Measurements from ENCODE around the gene LCN1.
"Not testable (repeated sequence)": the region's sequence is repeated elsewhere in the genome, so short reads cannot be mapped to it uniquely, and the experiment has no call there.

LCN1 gene

DNA sequence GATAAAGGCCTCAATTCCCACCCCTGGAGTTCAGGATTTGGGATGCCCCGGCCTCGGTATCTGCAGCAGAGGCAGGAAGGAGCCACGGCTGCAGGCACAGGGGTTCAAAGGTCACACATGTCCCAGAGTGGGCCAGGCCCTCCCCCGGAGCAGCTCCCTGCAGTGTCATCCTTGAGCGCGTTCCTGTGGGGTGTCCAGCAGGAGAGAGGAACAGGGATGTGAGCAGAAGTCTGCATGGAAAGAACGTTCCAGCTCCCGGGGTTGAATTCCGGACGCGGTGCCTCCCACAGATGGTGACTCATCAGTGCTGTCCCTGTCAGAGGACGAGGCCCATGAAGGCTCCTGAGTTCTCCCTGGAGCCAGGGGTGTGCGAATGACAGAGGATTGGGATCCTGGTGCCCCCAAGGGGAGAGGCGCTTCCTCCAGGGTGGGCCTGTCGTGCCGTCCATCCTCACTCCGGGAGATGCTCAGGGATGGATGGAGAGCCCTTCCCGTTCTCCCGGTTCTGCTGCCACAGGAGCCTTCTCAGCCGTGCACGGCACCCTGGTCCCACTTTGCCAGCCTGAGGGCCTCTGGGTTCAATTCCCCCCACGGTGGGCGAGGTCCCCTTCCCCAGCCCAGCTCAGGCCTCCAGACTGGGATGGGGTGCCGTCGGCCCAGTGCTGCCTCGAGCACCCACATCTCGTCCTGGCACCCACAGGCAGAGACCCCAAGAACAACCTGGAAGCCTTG, 3.1 kb downstream of the LCN1 start:
- no peak for DNase-seq

DNA sequence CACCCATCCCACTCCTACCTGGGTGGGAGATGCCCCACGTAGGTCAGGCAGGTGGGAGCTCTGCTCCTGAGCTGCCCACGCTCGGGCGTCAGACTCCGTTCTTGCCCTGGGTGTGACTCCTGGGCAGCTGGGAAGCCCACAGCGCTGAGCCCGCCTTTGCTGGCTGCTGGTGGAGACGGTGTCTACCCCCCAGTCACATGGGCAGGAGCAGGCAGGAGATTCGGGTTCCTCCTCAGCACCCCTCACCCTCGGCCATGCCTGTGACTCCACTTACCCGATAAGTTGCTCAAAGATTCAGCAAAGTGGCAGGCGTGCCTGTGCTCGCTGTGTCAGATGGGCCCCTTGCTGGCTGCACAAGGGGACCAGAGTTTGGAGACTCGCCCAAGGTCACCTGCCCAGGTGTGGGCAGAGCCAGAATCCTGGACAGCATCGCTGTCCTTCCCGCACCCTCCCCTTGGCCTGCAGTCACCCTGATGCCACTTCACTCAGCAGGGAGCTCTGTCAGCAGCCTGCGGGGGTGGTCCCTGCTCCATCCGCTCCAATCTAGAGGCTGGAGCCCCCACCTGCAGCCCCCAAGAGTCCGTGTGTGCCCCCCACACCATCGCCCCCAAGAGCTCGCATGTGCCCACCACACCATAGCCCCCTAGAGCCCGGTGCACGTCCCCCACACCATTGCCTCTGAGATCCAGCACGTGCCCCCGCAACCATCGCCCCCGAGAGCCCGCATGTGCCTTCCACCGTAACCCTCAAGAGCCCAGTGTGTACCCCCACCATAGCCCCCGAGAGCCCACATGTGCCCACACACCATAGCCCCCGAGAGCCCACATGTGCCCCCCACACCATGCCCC, 4.2 kb downstream of the LCN1 start:
- no peak for DNase-seq

DNA sequence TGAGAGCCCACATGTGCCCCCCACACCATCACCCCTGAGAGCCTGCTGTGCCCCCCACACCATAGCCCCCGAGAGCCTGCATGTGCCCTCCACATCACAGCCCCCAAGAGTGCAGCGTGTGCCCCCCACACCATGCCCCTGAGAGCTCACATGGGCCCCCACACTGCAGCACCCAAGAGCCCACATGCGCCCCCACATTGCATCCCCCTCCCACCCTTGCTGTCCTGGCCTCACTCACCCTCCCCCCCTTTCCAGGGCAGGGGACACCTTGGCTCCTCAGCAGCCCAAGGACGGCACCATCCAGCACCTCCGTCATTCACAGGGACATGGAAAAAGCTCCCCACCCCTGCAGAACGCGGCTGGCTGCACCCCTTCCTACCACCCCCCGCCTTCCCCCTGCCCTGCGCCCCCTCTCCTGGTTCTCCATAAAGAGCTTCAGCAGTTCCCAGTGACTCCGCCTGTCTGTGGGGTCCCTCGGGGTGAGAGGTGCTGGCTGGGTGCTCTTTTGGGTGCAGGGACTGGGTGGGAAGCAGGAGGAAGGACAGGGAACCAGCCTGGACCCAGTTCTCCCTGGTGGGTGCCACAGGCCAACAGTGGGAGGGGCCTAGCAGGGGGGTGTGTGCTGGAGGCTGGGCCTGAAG, 5.0 kb downstream of the LCN1 start:
- no peak for DNase-seq

DNA sequence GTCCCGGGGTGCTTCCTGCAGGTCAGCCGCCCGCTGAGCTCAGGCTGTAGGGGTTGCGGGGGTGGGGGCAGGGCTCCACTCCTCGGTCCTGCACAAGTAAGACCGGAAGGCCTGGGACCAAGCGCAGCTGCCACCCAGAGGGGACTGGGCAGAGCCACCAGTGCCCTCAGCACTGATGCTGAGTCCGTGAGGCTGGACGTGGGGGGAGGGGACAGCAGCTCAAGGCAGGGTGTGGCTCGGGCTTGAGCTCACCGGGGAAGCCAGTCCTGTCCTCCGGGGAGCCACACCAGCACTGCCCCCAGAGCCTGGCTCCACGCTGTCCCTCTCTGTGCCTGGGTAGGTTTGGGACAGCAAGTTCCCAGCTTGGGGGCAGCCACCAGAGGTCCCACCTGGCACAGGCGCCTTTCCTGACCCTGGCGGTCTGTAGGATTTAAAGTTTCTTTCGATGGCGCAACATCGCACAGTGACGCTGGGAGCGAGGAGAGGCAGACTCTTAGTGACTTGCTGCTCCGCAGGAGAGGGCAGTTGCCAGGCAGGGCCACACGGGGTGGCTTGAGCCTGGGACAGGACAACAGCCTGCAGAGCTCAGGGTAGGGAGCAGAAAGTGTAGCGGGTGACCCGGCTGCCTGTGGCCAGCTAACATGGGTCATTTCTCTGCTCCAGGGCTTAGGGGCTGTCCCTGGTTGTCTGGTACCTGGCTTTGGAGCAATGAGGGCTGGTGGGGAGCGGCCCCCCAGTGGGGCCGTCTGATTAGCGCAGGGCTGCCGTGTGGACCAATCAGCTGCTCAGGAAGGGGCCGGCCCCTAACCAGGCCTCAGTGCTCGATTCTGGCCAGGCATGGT, 5.7 kb downstream of the LCN1 start:
- no peak for DNase-seq

DNA sequence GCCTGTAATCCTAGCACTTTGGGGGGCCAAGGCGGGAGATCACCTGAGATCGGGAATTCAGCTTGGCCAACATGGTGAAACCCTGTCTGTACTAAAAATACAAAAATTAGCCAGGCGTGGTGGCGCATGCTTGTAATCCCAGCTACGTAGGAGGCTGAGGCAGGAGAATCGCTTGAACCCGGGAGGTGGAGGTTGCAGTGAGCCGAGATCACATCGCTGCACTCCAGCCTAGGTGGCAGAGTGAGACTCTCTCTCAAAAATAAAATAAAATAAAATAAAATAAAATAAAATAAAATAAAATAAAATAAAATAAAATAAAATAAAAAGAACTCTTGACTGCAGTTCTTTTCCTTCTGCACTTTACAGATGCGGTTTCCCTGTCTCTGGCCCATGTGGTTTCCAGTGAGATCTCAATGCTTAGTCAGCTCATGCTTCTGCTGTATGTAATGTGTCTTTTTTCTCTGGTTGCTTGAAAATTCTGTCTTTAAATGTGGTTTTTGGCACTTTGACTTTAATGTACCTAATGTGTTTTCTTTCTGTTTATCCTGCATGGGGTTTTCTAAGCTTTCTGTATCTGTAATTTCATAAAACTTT, 7.7 kb downstream of the LCN1 start:
- DNase-seq: not testable (repeated sequence)

DNA sequence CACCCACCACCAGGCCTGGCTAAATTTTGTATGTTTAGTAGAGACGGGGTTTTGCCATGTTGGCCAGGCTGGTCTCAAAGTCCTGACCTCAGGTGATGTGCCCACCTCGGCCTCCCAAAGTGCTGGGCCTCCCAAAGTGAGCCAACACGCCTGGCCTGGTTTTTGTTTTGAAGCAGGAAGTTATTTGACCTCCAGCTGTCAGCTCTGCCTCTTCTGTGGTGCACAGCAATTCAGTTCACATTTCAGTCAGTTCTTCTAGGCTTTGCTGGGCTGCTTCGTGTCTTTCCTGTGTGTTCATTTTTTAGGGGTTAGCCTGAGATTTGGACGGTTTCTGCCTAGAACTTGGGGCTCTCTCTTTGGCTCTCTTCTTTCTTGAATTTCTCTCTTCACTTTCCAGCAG, 8.9 kb downstream of the LCN1 start:
- DNase-seq: no peak

DNA sequence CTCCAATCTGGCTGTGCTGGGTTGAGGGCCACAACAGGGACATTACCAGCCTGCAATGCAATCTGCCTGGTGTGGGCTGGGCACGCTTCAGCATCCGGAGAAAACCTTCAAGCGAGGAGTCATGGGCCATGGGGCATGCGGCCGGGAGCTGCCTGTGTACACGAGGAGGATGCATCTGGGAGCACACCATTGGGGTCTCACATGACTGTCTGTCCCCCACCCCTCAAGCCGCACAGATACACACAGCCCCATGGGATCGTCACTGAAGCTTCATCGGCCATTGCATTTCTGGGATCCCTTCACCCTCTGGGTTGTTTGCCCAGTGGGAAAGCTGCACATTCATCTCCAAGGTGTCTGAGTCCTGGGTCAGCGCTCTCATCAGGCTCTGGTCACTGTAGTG, 9.9 kb downstream of the LCN1 start:
- no peak for DNase-seq

DNA sequence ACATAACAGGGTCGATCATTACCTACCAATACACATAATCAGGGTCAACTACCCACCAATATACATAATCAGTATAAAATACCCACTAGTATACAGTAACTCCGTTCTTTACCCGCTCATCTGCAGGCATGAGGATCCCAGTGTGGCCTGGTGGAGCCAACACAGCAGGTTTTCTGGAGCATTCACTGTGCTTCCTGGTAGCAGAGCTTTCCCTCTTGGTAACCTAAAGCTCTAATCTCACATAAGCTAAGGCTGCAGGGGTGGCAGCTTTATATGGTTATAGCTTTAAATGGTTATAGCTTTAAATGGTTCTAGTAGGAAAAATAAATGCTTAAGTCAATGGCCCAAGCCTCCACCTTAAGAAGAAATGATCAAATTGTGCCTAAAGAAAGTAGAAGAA, 11.9 kb downstream of the LCN1 start:
- no peak for DNase-seq

DNA sequence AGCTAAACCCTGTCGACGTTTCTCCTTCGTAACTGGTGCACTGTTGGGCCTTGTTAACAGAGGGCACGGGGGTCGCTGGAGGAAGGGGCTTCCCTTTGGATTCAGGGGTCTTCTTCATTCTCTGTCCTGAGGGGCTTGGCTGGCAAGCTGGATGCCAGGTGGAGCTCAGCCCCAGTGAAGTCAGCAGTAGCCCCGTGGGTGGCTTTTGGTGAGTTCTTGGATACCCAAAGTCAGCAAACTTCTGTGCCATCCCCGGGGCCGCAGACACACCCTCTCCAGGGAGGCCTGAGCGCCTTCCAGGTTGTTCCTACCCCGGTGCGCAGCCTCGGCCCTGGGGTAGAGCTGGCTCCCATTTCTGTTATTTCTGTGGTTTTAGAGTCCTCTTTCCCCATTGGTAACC, 12.4 kb downstream of the LCN1 start:
- no peak for DNase-seq

DNA sequence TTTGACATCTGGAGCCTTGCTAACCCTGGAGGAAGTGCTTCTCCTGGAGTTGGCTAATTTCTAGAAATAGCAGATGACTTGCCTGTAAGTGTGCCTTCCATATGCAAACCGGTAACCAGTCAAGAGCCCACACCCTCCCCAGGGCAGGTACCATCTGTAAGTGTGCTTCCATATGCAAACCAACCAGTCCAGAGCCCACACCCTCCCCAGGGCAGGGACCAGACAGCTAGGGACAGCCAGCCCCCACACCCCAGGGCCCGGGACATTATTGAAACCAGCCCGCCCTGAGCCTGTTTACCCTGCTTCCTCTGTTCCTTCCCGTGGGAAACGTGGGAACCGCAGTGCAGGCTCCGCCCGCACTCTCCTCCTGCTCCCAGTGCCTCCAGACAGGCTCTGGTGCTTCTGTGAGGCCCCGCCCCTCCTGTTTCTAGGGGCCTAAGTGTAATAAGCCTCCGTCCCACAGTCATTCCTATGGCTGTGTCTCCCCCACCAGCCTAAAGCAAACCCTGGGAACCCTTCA, 13.0 kb downstream of the LCN1 start:
- DNase-seq: not testable (repeated sequence)

DNA sequence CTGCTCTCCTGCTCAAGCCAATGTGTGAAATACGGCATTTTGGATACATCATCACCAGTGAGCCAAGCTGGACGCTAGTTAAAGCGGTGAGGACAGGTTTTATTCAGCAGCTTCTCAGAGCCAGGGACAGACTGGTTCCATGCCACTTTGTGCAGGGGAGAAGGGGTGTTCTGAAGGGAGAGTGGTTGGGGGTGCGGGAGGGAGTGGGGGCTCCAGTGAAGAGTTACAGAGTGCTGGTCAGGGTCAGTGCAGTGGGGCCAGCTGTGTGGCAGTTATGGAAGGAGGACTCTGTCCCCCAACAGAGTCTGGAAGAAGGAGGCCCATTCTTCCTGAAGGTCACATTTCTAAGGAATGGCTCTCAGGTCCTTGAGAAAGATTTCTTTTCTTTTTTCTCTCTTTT, 13.6 kb downstream of the LCN1 start:
- DNase-seq: not testable (repeated sequence)

DNA sequence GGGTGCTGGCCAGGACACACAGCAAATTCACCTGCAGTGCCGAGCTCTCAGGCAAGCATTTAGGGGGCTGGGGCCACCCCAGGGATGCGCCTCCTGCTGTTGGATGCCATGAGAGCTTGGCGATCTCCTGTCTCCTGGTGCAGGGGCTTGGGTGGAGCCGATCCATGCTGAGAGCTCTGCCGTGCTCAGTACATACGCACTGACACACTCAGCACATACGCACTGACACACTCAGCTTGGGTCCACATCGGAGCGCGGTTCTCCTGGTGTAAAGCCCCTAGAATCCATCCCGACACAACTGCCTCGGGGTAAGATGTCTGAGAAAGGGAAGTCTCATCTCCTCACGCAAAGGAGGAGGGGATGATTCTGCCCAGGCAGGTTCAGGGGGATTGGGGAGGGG, 14.4 kb downstream of the LCN1 start:
- not testable (repeated sequence) for DNase-seq

DNA sequence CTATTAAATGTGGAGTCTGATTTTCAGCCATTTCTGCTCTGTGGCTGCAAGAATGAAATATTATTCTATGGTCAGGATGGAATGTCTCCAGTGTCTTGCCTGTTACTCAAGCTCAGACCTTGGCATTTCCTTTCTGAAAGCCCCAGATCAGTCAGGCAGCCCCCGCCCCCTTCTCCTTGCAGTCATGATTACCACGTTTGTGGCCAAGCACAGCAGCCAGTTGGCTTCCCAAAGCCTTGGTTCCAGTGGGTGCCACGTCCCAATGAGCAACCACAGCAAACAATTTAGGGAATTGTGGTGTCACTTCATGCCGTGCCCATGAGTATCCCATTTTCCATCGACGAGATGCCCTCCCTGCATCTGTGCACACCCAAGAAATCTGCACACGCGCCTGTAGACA, 15.0 kb downstream of the LCN1 start:
- no peak for DNase-seq

DNA sequence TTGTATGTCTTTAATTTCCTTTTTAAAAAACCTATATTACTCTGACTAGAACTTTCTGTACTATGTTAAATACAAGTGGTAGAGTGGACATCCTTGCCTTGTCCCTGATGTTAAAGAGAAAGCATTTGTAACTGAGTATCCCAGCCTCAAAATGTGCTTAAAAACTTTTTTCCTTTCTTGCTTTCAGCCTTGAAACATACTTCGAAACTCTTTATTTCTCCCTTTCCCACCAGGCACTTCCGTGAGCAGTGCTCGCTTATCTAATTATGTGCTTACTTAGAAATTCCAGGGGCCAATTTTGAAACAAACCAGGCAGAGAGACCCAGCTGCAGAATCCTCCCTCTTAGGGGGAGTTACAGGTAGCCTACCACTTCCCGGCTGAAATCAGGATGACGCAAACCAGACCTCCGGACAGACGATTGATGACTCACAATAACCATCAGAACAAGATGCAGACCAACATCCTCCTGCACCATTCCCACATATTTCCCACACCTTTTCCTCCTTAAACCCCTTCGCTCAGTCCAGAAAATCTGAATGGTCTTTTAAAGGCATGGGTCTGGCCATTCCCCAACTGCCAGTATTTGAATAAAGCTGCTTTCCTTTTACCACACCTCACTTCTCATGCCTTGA, 22.1 kb downstream of the LCN1 start:
- DNase-seq: not testable (repeated sequence)

DNA sequence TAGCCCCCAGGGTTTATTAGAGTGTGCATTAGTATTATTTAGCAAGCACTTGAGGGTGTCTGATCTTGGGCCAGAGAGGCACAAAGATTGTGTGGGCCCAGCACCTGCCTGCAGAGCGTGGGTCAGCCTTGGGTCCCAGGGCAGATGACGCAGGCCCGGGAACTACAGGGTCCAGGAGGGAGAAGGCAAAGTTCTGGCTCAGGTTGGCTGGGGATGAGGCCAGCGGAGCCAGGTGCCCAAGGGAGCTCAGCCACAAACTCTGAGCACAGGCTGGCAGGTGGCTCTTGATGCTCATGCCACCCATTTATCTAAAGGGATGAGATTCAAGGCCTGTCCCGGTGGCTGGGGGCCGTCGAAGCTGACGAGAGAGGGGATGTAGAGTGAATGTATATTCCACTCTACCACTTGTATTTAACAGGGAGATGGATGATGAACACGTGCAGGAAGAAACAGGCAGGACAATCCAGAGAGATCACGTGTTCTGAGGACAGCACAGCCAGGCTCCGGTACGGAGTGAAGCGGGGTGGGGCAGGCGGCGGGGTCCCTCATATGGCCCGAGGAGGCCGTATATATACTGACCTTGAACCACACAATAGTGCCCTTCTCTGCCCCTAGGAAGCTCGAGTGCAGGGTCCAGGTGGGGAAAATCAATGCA, 23.9 kb downstream of the LCN1 start:
- DNase-seq: no peak

DNA sequence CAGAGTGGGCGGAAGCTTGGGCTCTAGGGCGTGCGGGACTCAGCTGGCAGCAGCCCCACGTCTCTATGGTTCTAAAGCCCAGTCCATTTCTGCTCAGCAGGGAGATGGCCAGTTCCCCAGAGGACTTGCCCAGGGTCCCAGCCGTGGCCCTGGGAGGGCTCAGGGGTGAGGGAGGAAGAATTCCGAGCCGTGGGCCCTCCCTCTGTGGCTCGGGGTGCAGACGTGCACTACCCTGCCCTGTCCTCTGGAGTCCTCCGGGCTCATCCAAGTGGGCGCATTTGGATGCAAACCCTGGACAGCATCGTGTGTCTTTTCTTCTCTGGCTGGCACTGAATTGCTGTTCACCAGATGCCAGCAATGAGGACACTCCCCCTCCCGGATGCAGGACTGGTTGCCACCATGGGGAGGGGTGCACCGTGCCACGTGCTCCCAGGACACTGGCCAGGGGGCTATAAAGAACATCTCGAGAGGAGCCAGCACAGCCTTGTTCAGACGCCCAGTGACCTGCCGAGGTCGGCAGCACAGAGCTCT, 24.5 kb downstream of the LCN1 start, which contains the start of gene OBP2A:
TSS of gene OBP2A (plus strand) at position 481 of the 531 bp plus-strand sequence. CDS start 55 bp downstream, outside the sequence.
- DNase-seq: not testable (repeated sequence)

DNA sequence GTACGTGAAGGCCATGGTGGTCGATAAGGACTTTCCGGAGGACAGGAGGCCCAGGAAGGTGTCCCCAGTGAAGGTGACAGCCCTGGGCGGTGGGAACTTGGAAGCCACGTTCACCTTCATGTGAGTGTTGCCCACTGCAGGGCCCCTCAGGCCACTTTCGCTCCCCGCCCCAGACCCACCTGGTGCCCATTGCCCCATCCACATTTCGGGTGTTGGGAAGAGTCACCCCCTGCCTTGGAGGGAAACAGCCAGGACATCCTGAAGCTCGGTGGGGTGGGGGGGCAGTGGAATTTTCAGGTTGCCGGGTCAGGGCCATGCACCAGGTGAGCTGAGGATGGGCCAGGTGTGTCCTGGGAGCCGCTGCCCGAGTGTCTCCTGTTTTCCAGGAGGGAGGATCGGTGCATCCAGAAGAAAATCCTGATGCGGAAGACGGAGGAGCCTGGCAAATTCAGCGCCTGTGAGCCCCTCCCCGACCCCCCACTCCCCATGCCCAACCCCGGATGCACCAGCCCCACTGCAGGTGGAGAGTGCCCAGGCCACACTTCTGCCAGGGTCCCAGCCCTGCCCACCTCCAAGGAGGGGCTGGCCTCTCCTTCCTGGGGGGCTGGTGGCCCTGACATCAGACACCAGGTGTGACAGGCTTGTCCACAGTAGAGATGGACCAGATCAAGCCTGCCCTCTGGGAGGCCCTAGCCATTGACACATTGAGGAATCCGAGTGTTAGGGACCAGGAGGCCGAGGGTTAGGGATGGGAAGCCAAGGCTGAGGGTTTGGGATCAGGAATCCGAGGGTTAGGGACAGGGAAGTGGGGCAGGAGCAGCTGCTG, 25.8 kb downstream of the LCN1 start:
- not testable (repeated sequence) for DNase-seq

DNA sequence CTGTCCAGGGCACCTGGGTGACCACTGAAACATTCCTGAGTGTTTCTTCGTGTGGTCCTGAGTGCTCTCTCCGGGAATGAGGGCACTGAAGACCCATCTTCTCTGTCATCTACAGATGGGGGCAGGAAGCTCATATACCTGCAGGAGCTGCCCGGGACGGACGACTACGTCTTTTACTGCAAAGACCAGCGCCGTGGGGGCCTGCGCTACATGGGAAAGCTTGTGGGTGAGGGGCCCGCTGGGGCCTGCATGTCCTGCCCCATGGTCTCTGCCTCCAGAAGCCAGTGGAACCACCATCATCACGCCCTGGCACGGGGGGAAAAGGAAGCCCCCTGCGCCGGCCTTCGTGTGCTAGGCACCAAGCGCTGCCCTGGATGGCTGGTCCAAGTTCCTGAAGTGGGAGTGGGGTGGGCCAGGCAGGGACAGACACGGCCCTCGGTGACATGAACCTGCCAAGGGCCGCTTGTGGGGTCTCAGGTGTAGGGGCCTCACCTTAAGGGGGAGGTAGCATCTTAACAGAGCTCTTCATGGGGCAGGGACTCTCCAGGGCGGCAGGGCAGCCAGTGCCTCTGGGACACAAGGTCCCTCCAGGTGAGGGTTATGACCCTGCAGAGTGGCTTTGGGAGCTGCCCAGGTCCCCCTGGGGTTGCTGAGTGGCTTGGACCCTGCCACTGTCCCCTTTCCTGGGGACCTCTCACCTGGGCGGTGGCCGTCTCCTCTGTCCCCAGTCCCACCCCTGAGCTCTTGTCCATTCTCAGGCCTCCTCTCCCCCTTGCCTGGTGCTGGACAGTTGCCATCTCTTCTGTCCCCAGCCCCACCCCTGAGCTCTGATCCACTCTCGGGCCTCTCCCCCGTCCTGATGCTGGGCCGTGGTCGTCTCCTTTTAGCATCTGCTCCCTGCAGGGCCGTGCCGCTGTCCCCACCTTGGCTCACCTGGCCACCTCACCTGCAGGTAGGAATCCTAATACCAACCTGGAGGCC, 26.8 kb downstream of the LCN1 start:
- DNase-seq: no peak

Measured in NCI-H1092 treated with DMSO at 0.1 percent for 48 hours (cell line).